AML-193 (cell line): ENCODE data around the gene DNASE1L3.

Source experiments
- DNase-seq, 2 experiments: peaks; one replicate each; lab custom pipeline; 2025; lab: John Stamatoyannopoulos, UW

Gene DNASE1L3

GRCh38 chr3:58200121-58200709 is 10.6 kb downstream of the DNASE1L3 start:
- no peak for DNase-seq

GRCh38 chr3:58198804-58199203 is 12.0 kb downstream of the DNASE1L3 start:
- DNase-seq = no peak

- DNase-seq = no peak
Observed at GRCh38 chr3:58198362-58198761, 12.4 kb downstream of the DNASE1L3 start.

GRCh38 chr3:58197588-58197987 is 13.2 kb downstream of the DNASE1L3 start:
- no peak for DNase-seq

GRCh38 chr3:58193682-58194407 is 16.9 kb downstream of the DNASE1L3 start:
- DNase-seq = no peak

- no peak for DNase-seq
Observed at GRCh38 chr3:58192069-58192468, 18.7 kb downstream of the DNASE1L3 start.

- DNase-seq = no peak
Observed at GRCh38 chr3:58191361-58191991, 19.3 kb downstream of the DNASE1L3 start.

- DNase-seq = no peak
Observed at GRCh38 chr3:58190882-58191281, 19.9 kb downstream of the DNASE1L3 start.

- no peak for DNase-seq
Observed at GRCh38 chr3:58190291-58190690, 20.5 kb downstream of the DNASE1L3 start.

- no peak for DNase-seq
Observed at GRCh38 chr3:58189691-58190090, 21.1 kb downstream of the DNASE1L3 start.

GRCh38 chr3:58188921-58189451 is 21.8 kb downstream of the DNASE1L3 start:
- DNase-seq = no peak

GRCh38 chr3:58188173-58188564 is 22.6 kb downstream of the DNASE1L3 start:
- DNase-seq = no peak

GRCh38 chr3:58184982-58185360 is 25.8 kb downstream of the DNASE1L3 start:
- DNase-seq = no peak

GRCh38 chr3:58184309-58184981 is 26.3 kb downstream of the DNASE1L3 start:
- no peak for DNase-seq

- no peak for DNase-seq
Observed at GRCh38 chr3:58183891-58184290, 26.9 kb downstream of the DNASE1L3 start.

GRCh38 chr3:58183221-58183620 is 27.6 kb downstream of the DNASE1L3 start:
- DNase-seq = no peak

GRCh38 chr3:58180940-58181587 is 29.7 kb downstream of the DNASE1L3 start:
- DNase-seq = no peak

- no peak for DNase-seq
Observed at GRCh38 chr3:58180099-58180880, 30.5 kb downstream of the DNASE1L3 start.

- DNase-seq = no peak
Observed at GRCh38 chr3:58179235-58180098, 31.3 kb downstream of the DNASE1L3 start.

GRCh38 chr3:58178528-58179234 is 32.1 kb downstream of the DNASE1L3 start:
- DNase-seq = no peak
